Raji (cell line): ENCODE measurements around the gene IDH3A.

Experiments
- POLR2A ChIP-seq: IDR thresholded peaks from 2 replicates; pipeline ENCODE4 v1.6.1; 2011; ENCODE audit warnings: low read depth, low read length, control low read depth; ENCODE audit not compliant: insufficient read depth

IDH3A gene

GRCh38 chr15:78110916-78111475, 38.2 kb upstream of the IDH3A start:
- TF ChIP-seq POLR2A, result no peak

GRCh38 chr15:78111788-78112187, 37.4 kb upstream of the IDH3A start:
- no peak for TF ChIP-seq POLR2A

GRCh38 chr15:78112551-78112950, 36.6 kb upstream of the IDH3A start:
- no peak for TF ChIP-seq POLR2A

- no peak for TF ChIP-seq POLR2A
Observed at GRCh38 chr15:78120523-78120922, 28.6 kb upstream of the IDH3A start.

- TF ChIP-seq POLR2A, result no peak
Observed at GRCh38 chr15:78125267-78125666, 23.9 kb upstream of the IDH3A start.

GRCh38 chr15:78127882-78128281, 21.3 kb upstream of the IDH3A start:
- TF ChIP-seq POLR2A, result no peak

- no peak for TF ChIP-seq POLR2A
Observed at GRCh38 chr15:78129077-78129750, 19.9 kb upstream of the IDH3A start.

- no peak for TF ChIP-seq POLR2A
Observed at GRCh38 chr15:78129751-78130287, 19.3 kb upstream of the IDH3A start.

- no peak for TF ChIP-seq POLR2A
Observed at GRCh38 chr15:78130466-78131294, 18.5 kb upstream of the IDH3A start.

- TF ChIP-seq POLR2A, result peak; percentile 56
Observed at GRCh38 chr15:78131295-78132061, 17.7 kb upstream of the IDH3A start, which contains the start of gene CIB2. Gene CIB2 (minus strand): TSS chr15:78131445. CDS start chr15:78131215, 230 bp downstream.

GRCh38 chr15:78133801-78134200, 15.4 kb upstream of the IDH3A start:
- TF ChIP-seq POLR2A, result no peak

GRCh38 chr15:78139578-78139977, 9.6 kb upstream of the IDH3A start:
- no peak for TF ChIP-seq POLR2A

GRCh38 chr15:78140292-78140691, 8.9 kb upstream of the IDH3A start:
- TF ChIP-seq POLR2A, result no peak

GRCh38 chr15:78142332-78142731, 6.8 kb upstream of the IDH3A start:
- TF ChIP-seq POLR2A, result no peak
